HepG2 (cell line): ENCODE measurements around the gene ERMP1. TPM values are rescaled to one million over a fixed set of nuclear protein-coding genes. Genes with fewer than 3 reads are reported as not detected.

Source experiments
- ARID5B ChIP-seq: IDR thresholded peaks from 2 replicates; pipeline ENCODE4 v1.4.0; 2020; ENCODE audit warnings: mild to moderate bottlenecking, missing genetic modification reagents
- ATF4 ChIP-seq, 2 experiments: fragments of 450-650 bp in 1 of 2; sonication (generic) in 1 of 2; formaldehyde crosslinking; IDR thresholded peaks; 2 replicates each; pipeline versions ENCODE4 v1.5.0 to v1.8.0; 2020 to 2022; ENCODE audit warnings: mild to moderate bottlenecking in 1 of 2, missing genetic modification reagents in 1 of 2
- CEBPB ChIP-seq: IDR thresholded peaks from 2 replicates; pipeline ENCODE4 v1.6.1; 2011; ENCODE audit warnings: low read depth, low read length, improper control_type of control experiment, borderline replicate concordance
- CEBPG ChIP-seq: IDR thresholded peaks from 2 replicates; pipeline ENCODE4 v1.6.1; 2016
- FOSL2 ChIP-seq: sonication (generic); formaldehyde crosslinking; IDR thresholded peaks from 2 replicates; pipeline ENCODE4 v1.4.0; 2020; ENCODE audit warnings: missing genetic modification reagents
- HOMEZ ChIP-seq: IDR thresholded peaks from 2 replicates; pipeline ENCODE4 v1.6.1; 2016; ENCODE audit warnings: low read depth
- KLF15 ChIP-seq: sonication (generic); formaldehyde crosslinking; IDR thresholded peaks from 2 replicates; pipeline ENCODE4 v1.8.1; 2023; ENCODE audit warnings: borderline replicate concordance, mild to moderate bottlenecking, inconsistent platforms, missing genetic modification reagents, mixed read lengths
- MBD4 ChIP-seq: IDR thresholded peaks from 2 replicates; pipeline ENCODE4 v1.6.1; 2012; ENCODE audit warnings: low read length, inconsistent platforms, borderline replicate concordance
- MEF2D ChIP-seq: sonication (generic); formaldehyde crosslinking; IDR thresholded peaks from 2 replicates; pipeline ENCODE4 v1.5.1; 2020; ENCODE audit warnings: mild to moderate bottlenecking, missing genetic modification reagents
- MXD4 ChIP-seq: IDR thresholded peaks from 2 replicates; pipeline ENCODE4 v1.6.1; 2016; ENCODE audit warnings: mild to moderate bottlenecking, missing biosample characterization, missing genetic modification reagents
- NBN ChIP-seq: fragments of 450-650 bp; conservative IDR thresholded peaks from 2 replicates; pipeline ENCODE4 v1.6.1; 2017
- NFE2 ChIP-seq: sonication (generic); formaldehyde crosslinking; IDR thresholded peaks from 2 replicates; pipeline ENCODE4 v1.4.0; 2020; ENCODE audit warnings: missing genetic modification reagents
- NFE2L2 ChIP-seq: fragments of 150-350 bp; IDR thresholded peaks from 2 replicates; pipeline ENCODE4 v1.6.1; 2014; ENCODE audit warnings: low read length
- PAF1 ChIP-seq: IDR thresholded peaks from 2 replicates; pipeline ENCODE4 v1.6.1; 2016; ENCODE audit warnings: missing genetic modification reagents, missing compliant biosample characterization
- PBX2 ChIP-seq: IDR thresholded peaks from 2 replicates; pipeline ENCODE4 v1.6.1; 2016; ENCODE audit warnings: control low read depth
- RBAK ChIP-seq: sonication (generic); formaldehyde crosslinking; IDR thresholded peaks from 2 replicates; pipeline ENCODE4 v1.5.1; 2020; ENCODE audit warnings: mild to moderate bottlenecking, missing genetic modification reagents
- SOX13 ChIP-seq, 3 experiments: fragments of 450-650 bp in 1 of 3; sonication (generic) in 1 of 3; formaldehyde crosslinking in 1 of 3; IDR thresholded peaks in 2 of 3; conservative IDR thresholded peaks in 1 of 3; 2 replicates each; pipeline versions ENCODE4 v1.5.0 to v1.6.1; 2016 to 2020; ENCODE audit warnings: antibody characterized with exemption in 1 of 3, mild to moderate bottlenecking in 1 of 3, missing compliant biosample characterization in 1 of 3, missing genetic modification reagents in 1 of 3, moderate library complexity in 1 of 3
- TEAD3 ChIP-seq: optimal IDR thresholded peaks from 2 replicates; pipeline ENCODE3; 2016; ENCODE audit warnings: borderline replicate concordance
- ZNF124 ChIP-seq: sonication (generic); formaldehyde crosslinking; IDR thresholded peaks from 2 replicates; pipeline ENCODE4 v1.4.0; 2020; ENCODE audit warnings: missing genetic modification reagents
- ZNF256 ChIP-seq: sonication (generic); formaldehyde crosslinking; conservative IDR thresholded peaks from 2 replicates; pipeline ENCODE4 v1.4.0; 2020; ENCODE audit warnings: missing genetic modification reagents
- ZNF3 ChIP-seq: IDR thresholded peaks from 2 replicates; pipeline ENCODE4 v1.7.0; 2017; ENCODE audit warnings: inconsistent platforms
- ZNF326 ChIP-seq: sonication (generic); formaldehyde crosslinking; IDR thresholded peaks from 2 replicates; pipeline ENCODE4 v1.4.0; 2020; ENCODE audit warnings: missing genetic modification reagents, borderline replicate concordance
- polyA plus RNA-seq, 8 experiments: library from polyadenylated mRNA; depleted of rRNA in 3 of 8; stranded (reverse) in 7 of 8; unstranded in 1 of 8; fragments of >200 nt; fragmentation: Illumina TruSeq in 4 of 8; extraction: Trizol in 4 of 8; gene quantifications; 2 replicates each; pipeline versions ENCODE4 v1.2.1 to v1.2.3, GENCODE V29; 2011 to 2016; ENCODE audit warnings: low read depth in 4 of 8, missing spikeins in 1 of 8, mixed read lengths in 1 of 8; ENCODE audit not compliant: insufficient read depth in 1 of 8
- total RNA-seq, 5 experiments: library from RNA; depleted of rRNA; stranded (reverse); fragments of >200 nt; fragmentation: Illumina TruSeq; extraction: Trizol; gene quantifications; 2 replicates each; pipeline ENCODE4 v1.2.3, GENCODE V29; 2016; ENCODE audit warnings: low read depth in 1 of 5

Gene ERMP1
- total and polyA plus RNA-seq, 2 of the 13 experiments (the other 11 are each of a cell fraction or from before 2014, with no cell fraction given): 40.9 to 65.4 TPM

GRCh38 chr9:5817862-5818261 is 15.1 kb downstream of the ERMP1 start (continued):
- TF ChIP-seq FOSL2 (CRISPR knock-in tag) (peak; percentile 74), CEBPG (CRISPR knock-in tag) (peak; percentile 70; the same call in 1 of the 2 replicates), ZNF326 (no peak), PBX2 (CRISPR knock-in tag) (no peak), ATF4 (CRISPR knock-in tag; IDR thresholded peaks at IDR 0.05) (peak in 1 of 2 experiments; percentile 59; a peak in 2 of 4 replicates), NFE2 (peak; percentile 69; the same call in 1 of the 2 replicates), SOX13 (IDR thresholded peaks at IDR 0.05) (no peak), SOX13 (CRISPR knock-in tag; conservative IDR thresholded peaks at IDR 0.05 in 1 of 2, IDR thresholded peaks at IDR 0.05 in 1 of 2) (peak in 1 of 2 experiments; percentile 29; a peak in 1 of 4 replicates), MEF2D (CRISPR knock-in tag) (no peak), HOMEZ (CRISPR knock-in tag) (peak; percentile 34; the same call in 1 of the 2 replicates), ZNF3 (CRISPR knock-in tag) (no peak), TEAD3 (peak; percentile 86), RBAK (CRISPR knock-in tag) (no peak), ARID5B (CRISPR knock-in tag) (0 out of 2 replicates have a peak, but pooled peaks have one; percentile 22), KLF15 (no peak), MXD4 (CRISPR knock-in tag) (no peak), ZNF256 (CRISPR knock-in tag) (no peak), NFE2L2 (0 out of 2 replicates have a peak, but pooled peaks have one; percentile 42), NBN (no peak), CEBPB (peak; percentile 77), ZNF124 (CRISPR knock-in tag) (no peak), MBD4 (no peak), PAF1 (no peak)
- TF ChIP-seq, all 625 proteins: peak for 14
